ENCODE results near the gene MS4A5. TPM values are rescaled to one million over a fixed set of nuclear protein-coding genes. Genes with fewer than 3 reads are reported as not detected.

Gene MS4A5
- total RNA-seq: not detected

- no peak within 1 kb of the TSS for H3K27ac ChIP-seq
- H3K4me3 ChIP-seq: no peak within 1 kb of the TSS
- no peaks in the 10 kb centered on the region for H3K9me3 ChIP-seq
- TF ChIP-seq, protein P1, sequence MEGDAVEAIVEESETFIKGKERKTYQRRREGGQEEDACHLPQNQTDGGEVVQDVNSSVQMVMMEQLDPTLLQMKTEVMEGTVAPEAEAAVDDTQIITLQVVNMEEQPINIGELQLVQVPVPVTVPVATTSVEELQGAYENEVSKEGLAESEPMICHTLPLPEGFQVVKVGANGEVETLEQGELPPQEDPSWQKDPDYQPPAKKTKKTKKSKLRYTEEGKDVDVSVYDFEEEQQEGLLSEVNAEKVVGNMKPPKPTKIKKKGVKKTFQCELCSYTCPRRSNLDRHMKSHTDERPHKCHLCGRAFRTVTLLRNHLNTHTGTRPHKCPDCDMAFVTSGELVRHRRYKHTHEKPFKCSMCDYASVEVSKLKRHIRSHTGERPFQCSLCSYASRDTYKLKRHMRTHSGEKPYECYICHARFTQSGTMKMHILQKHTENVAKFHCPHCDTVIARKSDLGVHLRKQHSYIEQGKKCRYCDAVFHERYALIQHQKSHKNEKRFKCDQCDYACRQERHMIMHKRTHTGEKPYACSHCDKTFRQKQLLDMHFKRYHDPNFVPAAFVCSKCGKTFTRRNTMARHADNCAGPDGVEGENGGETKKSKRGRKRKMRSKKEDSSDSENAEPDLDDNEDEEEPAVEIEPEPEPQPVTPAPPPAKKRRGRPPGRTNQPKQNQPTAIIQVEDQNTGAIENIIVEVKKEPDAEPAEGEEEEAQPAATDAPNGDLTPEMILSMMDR (IDR thresholded peaks at IDR 0.05): no peak
- H3K36me3 ChIP-seq: no peaks in the 10 kb centered on the region
- no peaks in the 10 kb centered on the region for H3K27me3 ChIP-seq
- no peak for DNase-seq (ENCODE audit: low spot score)
- no peaks in the 10 kb centered on the region for H3K4me1 ChIP-seq
Measured at GRCh38 chr11:60429272-60429671, at the start of gene MS4A5. MS4A5 (plus strand) TSS chr11:60429572; CDS start chr11:60429675, 103 bp downstream.

GRCh38 chr11:60389279-60389910 is 40.0 kb upstream of the MS4A5 start:
- Histone ChIP-seq H3K9me3 (no peaks in the 10 kb centered on the region), H3K4me1 (no peaks in the 10 kb centered on the region), H3K27me3 (no peaks in the 10 kb centered on the region), H3K27ac (no peak overlapping the region), H3K4me3 (no peak overlapping the region), H3K36me3 (no peaks in the 10 kb centered on the region)
- DNase-seq (ENCODE audit: low spot score): no peak
- TF ChIP-seq, protein P1 (IDR thresholded peaks at IDR 0.05): no peak

- no peak for DNase-seq (ENCODE audit: low spot score)
- no peaks in the 10 kb centered on the region for H3K4me1 ChIP-seq
- peak overlapping the region in 1 of 2 donors; percentile 10 for H3K27ac ChIP-seq
Measured at GRCh38 chr11:60390419-60390818, 39.0 kb upstream of the MS4A5 start.

DNA sequence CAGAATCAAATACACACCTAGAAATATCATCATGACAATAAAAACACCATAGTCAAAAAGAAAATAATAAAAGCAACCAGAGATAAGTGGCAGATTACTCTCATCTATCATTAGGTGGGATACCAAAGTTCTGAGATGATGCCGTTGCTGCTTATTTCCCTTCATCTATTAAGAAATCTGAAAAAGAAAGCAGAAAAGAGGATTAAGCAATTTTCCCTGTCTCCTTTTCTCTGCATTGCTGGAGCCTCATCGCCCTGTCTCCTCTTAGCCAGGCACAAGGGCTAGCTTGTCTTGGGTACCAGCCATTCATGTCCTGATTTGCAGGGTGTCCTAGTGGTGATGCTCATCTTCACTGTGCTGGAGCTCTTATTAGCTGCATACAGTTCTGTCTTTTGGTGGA is 37.0 kb upstream of the MS4A5 start:
- H3K4me3 ChIP-seq: no peak overlapping the region
- H3K36me3 ChIP-seq: no peaks in the 10 kb centered on the region
- DNase-seq (ENCODE audit: low spot score): no peak
- no peaks in the 10 kb centered on the region for H3K27me3 ChIP-seq
- no peaks in the 10 kb centered on the region for H3K4me1 ChIP-seq
- TF ChIP-seq, protein P1 (IDR thresholded peaks at IDR 0.05): no peak
- no peak overlapping the region for H3K27ac ChIP-seq
- no peaks in the 10 kb centered on the region for H3K9me3 ChIP-seq

More at GRCh38 chr11:60390419-60390818, 39.0 kb upstream of the MS4A5 start:
- H3K9me3 ChIP-seq: no peaks in the 10 kb centered on the region
- H3K27me3 ChIP-seq: no peaks in the 10 kb centered on the region
- H3K36me3 ChIP-seq: no peaks in the 10 kb centered on the region
- TF ChIP-seq, protein P1 (IDR thresholded peaks at IDR 0.05): no peak
- H3K4me3 ChIP-seq: no peak overlapping the region

- Histone ChIP-seq H3K27ac (no peak overlapping the region), H3K4me3 (no peak overlapping the region), H3K27me3 (no peaks in the 10 kb centered on the region), H3K9me3 (no peaks in the 10 kb centered on the region), H3K36me3 (no peaks in the 10 kb centered on the region), H3K4me1 (no peaks in the 10 kb centered on the region)
- TF ChIP-seq, protein P1 (IDR thresholded peaks at IDR 0.05): no peak
- no peak for DNase-seq (ENCODE audit: low spot score)
Measured at GRCh38 chr11:60393016-60393415, 36.4 kb upstream of the MS4A5 start.
